DOHH2 (cell line): ENCODE results near the gene CDH22.

Experiments used
- H3F3A ChIP-seq: fragments of 200-600 bp; sonication (generic), shearing (Covaris generic); 2 replicates; pipeline ENCODE4 v1.6.0; 2016; ENCODE audit warnings: antibody characterized with exemption, mild to moderate bottlenecking; ENCODE audit not compliant: control insufficient read depth, insufficient read depth
- H3K27ac ChIP-seq: fragments of 200-600 bp; sonication (generic); 2 replicates; pipeline ENCODE4 v1.5.1; 2014; ENCODE audit warnings: low read depth, mild to moderate bottlenecking, low read length, moderate library complexity
- H3K27me3 ChIP-seq: fragments of 200-600 bp; sonication (generic); 2 replicates; pipeline ENCODE4 v1.6.1; 2014; ENCODE audit warnings: mild to moderate bottlenecking, low read length, mixed read lengths; ENCODE audit not compliant: control insufficient read depth
- H3K36me3 ChIP-seq: fragments of 200-600 bp; sonication (generic); 2 replicates; pipeline ENCODE4 v1.6.1; 2014; ENCODE audit warnings: mild to moderate bottlenecking, low read length, moderate library complexity, mixed read lengths; ENCODE audit not compliant: control insufficient read depth
- H3K4me1 ChIP-seq: fragments of 200-600 bp; sonication (generic); 2 replicates; pipeline ENCODE4 v1.6.1; 2014; ENCODE audit warnings: mild to moderate bottlenecking, low read length, mixed read lengths; ENCODE audit not compliant: control insufficient read depth
- H3K4me2 ChIP-seq: fragments of 200-600 bp; sonication (generic); 2 replicates; pipeline ENCODE4 v1.6.0; 2014; ENCODE audit warnings: mild to moderate bottlenecking, low read length, moderate library complexity
- H3K4me3 ChIP-seq: fragments of 200-600 bp; sonication (generic); 2 replicates; pipeline ENCODE4 v1.5.1; 2014; ENCODE audit warnings: mild to moderate bottlenecking, low read length, mixed read lengths
- H3K79me2 ChIP-seq: fragments of 200-600 bp; sonication (generic); 2 replicates; pipeline ENCODE4 v1.6.1; 2014; ENCODE audit warnings: mild to moderate bottlenecking, low read length, mixed read lengths; ENCODE audit not compliant: control insufficient read depth
- H3K9me2 ChIP-seq: fragments of 200-600 bp; sonication (generic); replicated peaks from 2 replicates; pipeline ENCODE4 v1.6.1; 2014; ENCODE audit warnings: mild to moderate bottlenecking, low read length, mixed read lengths; ENCODE audit not compliant: control insufficient read depth
- H3K9me3 ChIP-seq: fragments of 200-600 bp; sonication (generic); 2 replicates; pipeline ENCODE4 v1.6.1; 2014; ENCODE audit warnings: antibody characterized with exemption, low read length, mixed read lengths; ENCODE audit not compliant: control insufficient read depth, insufficient read depth
- H4K20me1 ChIP-seq: fragments of 200-600 bp; sonication (generic); 2 replicates; pipeline ENCODE4 v1.6.0; 2014; ENCODE audit warnings: low read depth, mild to moderate bottlenecking, antibody characterized with exemption, low read length, moderate library complexity; ENCODE audit not compliant: control insufficient read depth, insufficient read depth
- CTCF ChIP-seq: fragments of 200-600 bp; sonication (generic); IDR thresholded peaks from one replicate; pipeline ENCODE4 v1.5.1; 2014; ENCODE audit warnings: antibody characterized with exemption, mild to moderate bottlenecking, low read depth, low read length; ENCODE audit not compliant: poor library complexity, severe bottlenecking
- EZH2phosphoT487 ChIP-seq: fragments of 200-600 bp; sonication (generic); IDR thresholded peaks from 2 replicates; pipeline ENCODE4 v1.6.1; 2017; ENCODE audit warnings: borderline replicate concordance, mild to moderate bottlenecking, antibody characterized with exemption, low read length, moderate library complexity, mixed read lengths

Gene CDH22

DNA sequence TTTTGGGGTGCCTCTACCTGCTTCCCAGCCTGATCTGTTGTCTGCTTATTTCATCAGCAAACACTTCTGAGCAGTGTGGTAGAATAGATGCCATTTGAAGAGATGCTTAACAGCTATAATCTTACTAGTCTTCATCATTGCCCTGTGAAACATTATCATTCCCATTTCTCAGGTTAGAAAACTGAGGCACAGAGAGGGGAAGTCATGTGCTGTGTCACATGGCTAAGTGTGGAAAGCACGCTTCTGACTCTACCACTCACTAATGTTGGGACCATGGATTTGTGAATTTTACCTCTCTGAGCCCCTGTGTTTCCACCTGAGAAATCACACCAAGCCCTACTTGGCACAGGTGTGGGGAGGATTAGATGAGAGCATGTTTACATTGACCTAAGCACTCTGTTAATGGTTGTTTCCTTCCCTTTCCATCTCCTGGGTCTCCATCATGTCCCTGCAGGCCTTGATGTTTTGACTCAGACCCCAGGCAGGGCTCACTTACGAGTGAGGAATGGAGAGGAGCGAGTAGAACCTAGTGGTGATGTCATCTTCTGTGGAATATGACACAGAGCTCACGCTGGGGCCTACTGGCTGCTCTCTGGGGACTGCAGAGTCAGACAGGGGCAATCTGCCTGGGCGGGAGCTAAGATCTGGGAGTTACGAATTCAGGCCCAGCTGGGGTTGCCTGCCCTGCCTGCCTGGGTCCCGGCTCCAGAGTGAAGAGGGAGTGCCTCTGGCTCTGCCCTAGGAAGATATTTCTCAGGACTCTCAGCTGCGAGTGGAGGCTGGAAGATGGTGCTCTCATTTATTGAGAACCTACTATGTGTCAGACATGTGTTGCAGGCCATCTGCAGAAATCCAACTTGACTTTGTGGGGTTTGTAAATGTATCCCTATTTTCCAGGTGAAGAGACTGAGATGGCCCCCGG is 64.3 kb downstream of the CDH22 start:
- Histone ChIP-seq H3K27me3 (peaks cover 6% of the 10 kb centered on the region; the same call in 1 of the 2 replicates), H3F3A (no peaks in the 10 kb centered on the region), H3K27ac (no peak overlapping the region), H4K20me1 (no peaks in the 10 kb centered on the region), H3K4me1 (no peaks in the 10 kb centered on the region), H3K79me2 (no peaks in the 10 kb centered on the region), H3K9me3 (no peaks in the 10 kb centered on the region), H3K4me3 (no peak overlapping the region), H3K9me2 (no peaks in the 10 kb centered on the region), H3K4me2 (no peak overlapping the region), H3K36me3 (no peaks in the 10 kb centered on the region)
- no peak for TF ChIP-seq EZH2phosphoT487
- no peak for TF ChIP-seq CTCF

DNA sequence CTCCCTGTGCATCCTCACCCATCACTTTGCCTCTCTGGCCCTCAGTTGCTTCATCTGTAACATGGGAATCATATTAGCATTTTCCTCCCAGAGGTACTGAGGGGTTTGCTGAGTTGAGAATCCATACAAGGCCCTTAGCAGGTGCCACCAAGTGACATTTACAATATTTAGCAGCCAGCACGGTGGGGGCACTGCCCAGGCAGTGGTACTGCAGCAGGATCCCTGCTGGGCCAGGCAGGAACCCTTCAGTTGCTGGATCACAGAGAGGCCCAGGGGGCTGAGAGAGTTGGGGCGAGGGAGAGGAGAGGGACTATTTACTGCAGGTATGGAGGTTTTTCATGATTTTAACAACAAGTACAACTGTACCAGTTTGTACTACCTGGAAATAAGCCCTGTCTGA is 65.9 kb downstream of the CDH22 start:
- TF ChIP-seq EZH2phosphoT487 (no peak), CTCF (no peak)
- H3K27ac ChIP-seq: no peak overlapping the region
- H3K36me3 ChIP-seq: no peaks in the 10 kb centered on the region
- no peaks in the 10 kb centered on the region for H3K79me2 ChIP-seq
- 0 out of 2 replicates have a peak, but pooled peaks cover 3% of the 10 kb centered on the region for H3K27me3 ChIP-seq
- no peaks in the 10 kb centered on the region for H3K9me3 ChIP-seq
- H3F3A ChIP-seq: no peaks in the 10 kb centered on the region
- no peaks in the 10 kb centered on the region for H3K4me1 ChIP-seq
- H3K4me2 ChIP-seq: no peak overlapping the region
- H4K20me1 ChIP-seq: no peaks in the 10 kb centered on the region
- H3K4me3 ChIP-seq: no peak overlapping the region
- no peaks in the 10 kb centered on the region for H3K9me2 ChIP-seq

DNA sequence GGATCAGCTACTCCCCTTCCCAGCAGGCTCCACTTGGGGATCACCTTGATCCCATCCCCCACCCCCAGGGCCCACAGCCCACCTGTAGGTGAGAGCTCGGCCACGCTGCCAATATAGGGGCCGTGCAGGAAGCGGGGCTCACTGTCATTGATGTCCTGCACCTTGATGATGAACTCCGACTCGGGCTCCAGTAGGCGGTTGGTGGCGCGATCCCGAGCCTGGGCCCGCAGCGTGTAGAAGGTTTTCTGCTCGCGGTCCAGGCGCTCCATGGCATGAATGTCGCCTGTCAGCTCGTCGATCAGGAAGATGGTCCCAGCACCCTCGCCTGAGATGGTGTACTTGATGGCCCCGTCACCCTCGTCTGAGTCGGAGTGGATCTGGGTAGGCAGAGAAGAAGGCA is 67.4 kb downstream of the CDH22 start:
- TF ChIP-seq CTCF (no peak), EZH2phosphoT487 (no peak)
- Histone ChIP-seq H3K9me3 (no peaks in the 10 kb centered on the region), H3K9me2 (no peaks in the 10 kb centered on the region), H3K36me3 (no peaks in the 10 kb centered on the region), H3F3A (no peaks in the 10 kb centered on the region), H3K4me2 (no peak overlapping the region), H4K20me1 (no peaks in the 10 kb centered on the region), H3K27ac (no peak overlapping the region), H3K4me1 (no peaks in the 10 kb centered on the region), H3K27me3 (0 out of 2 replicates have a peak, but pooled peaks cover under 1% of the 10 kb centered on the region), H3K4me3 (no peak overlapping the region), H3K79me2 (no peaks in the 10 kb centered on the region)
